Muscle layer of duodenum (tissue), 2 donors: Measurements from ENCODE around the gene PAK5.
"Not testable (repeated sequence)": the region's sequence is repeated elsewhere in the genome, so short reads cannot be mapped to it uniquely, and the experiment has no call there.

ENCODE experiments used
- H3K27ac ChIP-seq: one replicate; pipeline ENCODE4 v1.7.0; 2013; ENCODE audit warnings: mild to moderate bottlenecking, low read length
- H3K27me3 ChIP-seq: one replicate; pipeline ENCODE4 v1.7.0; 2013; ENCODE audit warnings: low read depth, mild to moderate bottlenecking, control low read depth, low read length
- H3K36me3 ChIP-seq, 2 donors: one replicate each; pipeline ENCODE4 v1.7.0; 2013; ENCODE audit warnings: low read length in 2 of 2, control low read depth in 1 of 2, mild to moderate bottlenecking in 1 of 2; ENCODE audit not compliant: insufficient read depth in 2 of 2, control insufficient read depth in 1 of 2
- H3K4me1 ChIP-seq, 2 donors: one replicate each; pipeline ENCODE4 v1.7.0; 2013; ENCODE audit warnings: low read length in 2 of 2, mild to moderate bottlenecking in 2 of 2, control low read depth in 1 of 2, moderate library complexity in 1 of 2; ENCODE audit not compliant: insufficient read depth in 2 of 2, control insufficient read depth in 1 of 2
- H3K4me3 ChIP-seq, 2 donors: one replicate each; pipeline ENCODE4 v1.7.0; 2013; ENCODE audit warnings: low read length in 2 of 2, low read depth in 1 of 2, mild to moderate bottlenecking in 1 of 2
- H3K9me3 ChIP-seq, 2 donors: one replicate each; pipeline ENCODE4 v1.7.0; 2013; ENCODE audit warnings: low read length in 2 of 2, control low read depth in 1 of 2, mild to moderate bottlenecking in 1 of 2; ENCODE audit not compliant: control insufficient read depth in 1 of 2
- donor health status: healthy.

Gene PAK5

DNA sequence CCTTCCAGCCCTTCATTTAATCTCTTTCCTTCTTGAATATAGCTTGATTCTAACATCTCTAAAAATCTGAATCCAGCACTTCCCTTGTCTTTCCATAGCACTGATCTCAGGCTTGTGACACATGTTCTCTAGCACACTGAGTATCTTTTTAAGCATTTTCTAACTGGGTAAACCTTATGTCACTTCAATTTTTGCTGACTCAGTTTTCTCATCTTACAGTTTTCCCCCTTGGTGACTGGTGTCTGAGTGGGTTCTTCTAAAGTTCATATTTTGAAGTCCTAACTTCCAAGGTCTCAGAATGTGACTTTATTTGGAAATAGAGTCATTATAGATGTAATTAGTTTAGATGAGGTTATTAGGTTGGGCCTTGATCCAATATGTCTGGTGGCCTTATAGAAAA lies 153.9 kb downstream of the PAK5 start:
- Histone ChIP-seq H3K9me3 (no peaks in the 10 kb centered on the region), H3K4me3 (no peak overlapping the region), H3K4me1 (no peaks in the 10 kb centered on the region), H3K27ac (no peak overlapping the region), H3K36me3 (no peaks in the 10 kb centered on the region), H3K27me3 (no peaks in the 10 kb centered on the region)

DNA sequence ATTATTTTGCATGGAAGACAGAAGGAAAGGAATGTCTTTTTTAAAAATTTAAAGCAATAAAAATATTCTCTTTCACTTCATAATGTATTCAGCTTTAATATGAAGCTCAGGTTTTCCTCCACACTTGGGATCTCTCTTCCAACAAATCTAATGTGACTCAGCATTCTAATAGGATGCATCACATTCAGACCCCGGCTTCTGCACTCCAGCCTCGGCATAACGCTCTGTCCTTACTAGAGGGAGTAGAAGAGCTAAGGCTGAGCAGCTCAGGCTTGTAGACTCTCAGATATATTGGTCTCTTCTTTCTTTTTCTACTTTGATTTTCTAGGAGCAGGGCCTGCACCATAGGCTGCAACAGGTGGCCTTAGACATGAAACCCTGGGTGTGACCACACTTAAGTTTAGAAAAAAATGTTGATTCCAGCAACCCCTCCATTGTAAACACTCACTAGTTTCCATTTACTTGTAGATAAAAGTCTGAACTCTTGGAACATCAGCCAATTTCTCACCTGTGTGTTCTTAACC lies 161.7 kb downstream of the PAK5 start:
- Histone ChIP-seq H3K36me3 (no peaks in the 10 kb centered on the region), H3K9me3 (no peaks in the 10 kb centered on the region), H3K4me3 (no peak overlapping the region), H3K27ac (no peak overlapping the region), H3K27me3 (no peaks in the 10 kb centered on the region), H3K4me1 (no peaks in the 10 kb centered on the region)

DNA sequence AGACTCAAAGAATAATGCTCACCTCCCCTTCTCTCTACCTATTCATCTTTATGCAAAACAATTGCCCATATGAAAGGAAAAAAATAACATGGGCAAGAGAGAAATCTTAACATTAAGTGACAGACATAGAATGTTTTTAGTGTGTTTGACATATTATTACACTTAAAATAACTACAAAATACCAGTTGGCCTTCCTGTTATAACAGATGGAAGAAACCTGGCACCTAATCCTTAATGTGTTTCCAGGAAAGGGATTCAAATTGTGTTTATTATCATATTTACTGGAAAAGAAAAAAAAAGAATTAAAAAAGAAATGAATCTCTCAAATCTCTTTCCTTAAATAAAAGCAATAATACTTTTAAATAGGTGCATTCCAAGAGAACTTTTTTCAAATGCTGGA lies 165.9 kb downstream of the PAK5 start:
- Histone ChIP-seq H3K27me3 (no peaks in the 10 kb centered on the region), H3K4me3 (no peak overlapping the region), H3K4me1 (no peaks in the 10 kb centered on the region), H3K36me3 (no peaks in the 10 kb centered on the region), H3K9me3 (no peaks in the 10 kb centered on the region), H3K27ac (no peak overlapping the region)

DNA sequence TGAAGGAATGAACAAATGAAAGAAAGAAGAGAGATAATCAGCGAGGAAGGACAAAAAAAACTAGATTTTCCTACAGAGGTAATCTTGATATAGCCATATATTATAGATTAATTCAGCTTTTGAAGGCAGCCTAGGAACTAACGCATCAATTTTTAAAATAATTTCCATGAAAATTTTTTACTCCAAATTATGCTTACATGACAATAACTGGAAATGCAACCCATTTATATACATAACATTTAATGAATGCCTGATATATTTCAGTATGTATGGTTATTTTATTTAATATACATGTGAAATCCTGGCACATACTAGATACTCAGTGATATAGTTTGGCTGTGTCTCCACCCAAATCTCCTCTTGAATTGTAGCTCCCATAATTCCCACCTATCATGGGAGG lies 166.8 kb downstream of the PAK5 start:
- no peak overlapping the region for H3K27ac ChIP-seq
- no peaks in the 10 kb centered on the region for H3K27me3 ChIP-seq
- no peaks in the 10 kb centered on the region for H3K36me3 ChIP-seq
- H3K4me1 ChIP-seq = no peaks in the 10 kb centered on the region
- H3K9me3 ChIP-seq = no peaks in the 10 kb centered on the region
- H3K4me3 ChIP-seq = no peak overlapping the region

DNA sequence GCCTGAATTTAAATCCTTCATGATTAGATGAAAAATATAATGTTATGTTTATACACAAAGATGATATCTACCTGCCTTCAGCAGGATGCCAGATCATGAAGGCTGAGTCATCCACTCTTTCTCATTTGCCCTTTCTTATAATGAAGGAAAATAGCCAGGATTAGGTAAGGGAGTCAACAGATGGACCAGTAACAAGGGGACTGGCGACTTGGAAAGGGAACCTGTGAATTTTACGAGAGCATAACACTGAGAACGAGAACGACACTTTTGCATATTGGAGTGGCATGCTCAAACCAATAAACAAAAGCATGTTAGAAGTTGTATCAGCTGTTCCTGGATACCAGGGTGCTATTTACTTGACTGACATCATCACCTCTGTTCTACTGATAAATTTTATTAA lies 170.5 kb downstream of the PAK5 start:
- H3K27me3 ChIP-seq = no peaks in the 10 kb centered on the region
- H3K9me3 ChIP-seq = no peaks in the 10 kb centered on the region
- H3K4me3 ChIP-seq = no peak overlapping the region
- no peak overlapping the region for H3K27ac ChIP-seq
- no peaks in the 10 kb centered on the region for H3K4me1 ChIP-seq
- H3K36me3 ChIP-seq = no peaks in the 10 kb centered on the region

DNA sequence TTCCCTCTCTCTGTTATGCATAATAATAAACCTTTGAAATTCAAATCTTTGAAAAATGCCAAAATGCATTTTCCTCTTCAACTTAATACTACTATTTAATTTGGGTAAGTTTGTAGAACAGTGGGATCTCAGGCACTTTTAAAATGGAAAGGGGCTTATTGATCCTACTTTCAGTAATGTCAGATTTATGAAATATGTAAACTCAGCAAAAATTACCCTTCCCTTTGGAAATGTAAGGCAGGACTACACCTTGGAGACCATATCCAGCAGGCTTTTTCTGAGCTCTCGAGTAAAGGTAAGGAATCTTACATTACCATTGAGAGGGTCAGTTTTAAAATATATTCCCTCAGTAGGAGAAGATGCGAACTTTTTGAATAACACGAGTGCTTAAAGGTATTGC lies 175.5 kb downstream of the PAK5 start:
- H3K27ac ChIP-seq = no peak overlapping the region
- no peaks in the 10 kb centered on the region for H3K36me3 ChIP-seq
- H3K4me3 ChIP-seq = no peak overlapping the region
- H3K4me1 ChIP-seq = no peaks in the 10 kb centered on the region
- no peaks in the 10 kb centered on the region for H3K27me3 ChIP-seq
- H3K9me3 ChIP-seq = no peaks in the 10 kb centered on the region

DNA sequence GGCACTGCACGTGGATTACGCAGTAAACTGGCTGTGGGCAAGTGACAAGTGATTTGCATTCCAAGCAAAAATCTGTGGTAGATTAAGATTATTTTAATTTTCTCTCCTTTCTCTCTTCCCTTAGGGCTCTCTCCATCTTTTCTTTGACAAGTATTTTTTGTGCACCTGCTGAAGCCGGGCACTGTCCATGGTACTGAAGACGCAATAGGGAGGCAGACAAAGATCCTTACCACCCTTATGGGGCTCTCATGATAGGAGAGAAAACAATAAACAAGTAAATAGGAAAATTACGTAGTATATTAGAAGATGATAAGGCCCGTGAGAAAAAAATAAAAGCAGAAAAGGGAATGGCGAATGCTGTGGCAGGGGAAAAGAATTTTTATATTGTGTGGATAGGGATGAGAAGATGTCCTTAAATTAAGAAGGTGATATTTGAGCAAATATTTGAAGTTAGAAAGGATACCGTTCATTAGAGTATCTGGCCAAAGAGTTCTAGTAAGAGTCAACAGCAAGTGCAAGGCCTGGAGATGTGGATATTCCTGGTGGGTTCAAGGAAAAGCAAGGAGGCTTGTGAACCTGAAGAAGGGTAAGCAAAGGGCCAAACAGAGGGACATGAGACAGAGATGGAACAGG lies 178.5 kb downstream of the PAK5 start:
- Histone ChIP-seq H3K36me3 (no peaks in the 10 kb centered on the region), H3K27me3 (no peaks in the 10 kb centered on the region), H3K4me1 (no peaks in the 10 kb centered on the region), H3K27ac (no peak overlapping the region), H3K4me3 (no peak overlapping the region), H3K9me3 (no peaks in the 10 kb centered on the region)

DNA sequence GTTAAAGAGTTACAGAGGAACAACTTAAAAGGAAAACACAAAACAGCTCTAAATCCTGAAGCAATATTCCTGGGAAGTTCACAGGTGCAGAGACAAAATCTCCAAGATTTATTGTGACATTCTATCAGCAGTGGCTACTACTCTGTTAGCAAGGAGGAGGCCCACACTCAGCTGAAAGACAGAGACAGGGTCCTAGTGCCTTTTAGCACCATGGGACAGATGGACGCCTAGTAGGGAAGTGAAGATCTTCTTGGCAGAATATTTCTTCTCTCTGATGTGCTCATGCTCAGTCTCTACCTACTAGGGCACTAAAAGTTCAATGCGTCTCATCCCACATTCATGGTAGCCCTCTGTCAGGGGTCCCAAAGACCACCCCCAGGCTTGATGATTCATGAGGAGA lies 191.1 kb downstream of the PAK5 start:
- Histone ChIP-seq H3K27ac (no peak overlapping the region), H3K4me3 (no peak overlapping the region), H3K9me3 (no peaks in the 10 kb centered on the region), H3K36me3 (no peaks in the 10 kb centered on the region), H3K4me1 (no peaks in the 10 kb centered on the region), H3K27me3 (no peaks in the 10 kb centered on the region)

DNA sequence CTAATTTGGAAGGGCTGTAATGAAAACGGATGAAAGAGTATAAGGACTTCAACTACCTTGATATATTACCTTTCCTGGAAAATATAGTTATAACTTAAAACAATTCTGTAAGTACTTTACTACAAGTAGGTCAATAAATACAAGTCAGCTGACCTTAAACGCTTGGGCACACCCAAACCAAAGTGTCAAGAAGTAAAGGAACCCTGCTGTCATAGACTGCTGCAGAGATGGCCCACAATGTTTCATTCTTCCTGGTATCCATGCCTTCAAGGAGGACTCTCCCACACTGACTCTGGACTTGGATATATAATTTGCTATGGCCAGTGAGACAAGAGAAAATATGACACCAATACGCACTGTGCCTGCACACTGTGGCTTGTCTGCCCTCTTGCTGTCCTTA lies 192.5 kb downstream of the PAK5 start:
- Histone ChIP-seq H3K36me3 (no peaks in the 10 kb centered on the region), H3K9me3 (no peaks in the 10 kb centered on the region), H3K27ac (no peak overlapping the region), H3K4me3 (no peak overlapping the region), H3K4me1 (no peaks in the 10 kb centered on the region), H3K27me3 (no peaks in the 10 kb centered on the region)

DNA sequence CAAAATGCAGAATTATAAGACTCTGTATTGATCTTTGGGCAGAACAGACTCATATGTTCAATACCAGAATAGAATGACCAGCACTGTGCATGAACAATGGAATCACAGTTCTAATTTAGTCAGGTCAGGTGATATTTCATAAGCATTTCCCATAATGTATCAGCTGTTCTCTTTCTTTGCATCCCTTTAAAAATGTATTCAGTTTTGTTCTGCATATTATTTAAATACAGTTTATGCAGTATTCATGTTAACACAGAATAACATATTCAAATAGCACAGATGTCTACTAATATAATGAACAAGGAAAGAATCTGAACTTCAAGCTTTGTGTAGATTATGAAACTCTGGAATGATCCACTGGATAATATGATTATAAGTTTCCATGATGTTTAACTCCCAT lies 196.0 kb downstream of the PAK5 start:
- no peaks in the 10 kb centered on the region for H3K27me3 ChIP-seq
- no peaks in the 10 kb centered on the region for H3K4me1 ChIP-seq
- no peaks in the 10 kb centered on the region for H3K36me3 ChIP-seq
- H3K27ac ChIP-seq = no peak overlapping the region
- H3K4me3 ChIP-seq = no peak overlapping the region
- no peaks in the 10 kb centered on the region for H3K9me3 ChIP-seq

DNA sequence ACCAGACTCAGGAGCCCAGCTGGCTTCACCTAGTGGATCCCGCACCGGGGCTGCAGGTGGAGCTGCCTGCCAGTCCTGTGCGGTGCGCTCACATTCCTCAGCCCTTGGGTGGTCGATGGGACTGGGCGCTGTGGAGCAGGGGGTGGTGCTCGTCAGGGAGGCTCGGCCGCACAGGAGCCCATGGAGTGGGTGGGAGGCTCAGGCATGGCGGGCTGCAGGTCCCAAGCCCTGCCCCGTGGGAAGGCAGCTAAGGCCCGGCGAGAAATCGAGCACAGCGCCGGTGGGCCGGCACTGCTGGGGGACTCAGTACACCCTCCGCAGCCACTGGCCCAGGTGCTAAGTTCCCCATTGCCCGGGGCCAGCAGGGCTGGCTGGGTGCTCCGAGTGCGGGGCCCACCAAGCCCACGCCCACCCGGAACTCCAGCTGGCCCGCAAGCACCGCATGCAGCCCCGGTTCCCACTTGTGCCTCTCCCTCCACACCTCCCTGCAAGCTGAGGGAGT lies 197.3 kb downstream of the PAK5 start:
- not testable (repeated sequence) for H3K9me3 ChIP-seq, H3K4me1 ChIP-seq, H3K27me3 ChIP-seq, H3K27ac ChIP-seq, H3K4me3 ChIP-seq, H3K36me3 ChIP-seq

DNA sequence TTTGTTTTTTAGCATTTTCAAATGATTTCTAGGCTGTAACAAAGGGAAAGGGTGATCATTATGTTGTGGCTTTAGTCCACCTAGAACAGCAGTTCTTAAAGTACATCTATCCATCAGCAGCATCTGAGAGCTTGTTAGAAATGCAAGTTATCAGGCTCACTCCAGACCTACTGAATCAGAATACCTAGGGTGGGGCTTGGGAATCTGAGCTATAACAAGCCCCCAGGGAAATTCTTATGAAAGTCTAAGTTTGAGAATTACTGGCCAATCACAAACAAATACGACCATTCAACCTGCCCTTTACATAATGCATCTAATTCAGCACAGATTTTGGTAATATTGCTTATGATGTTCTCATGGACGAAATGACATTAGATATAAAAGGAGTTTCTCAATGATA lies 201.0 kb downstream of the PAK5 start:
- H3K36me3 ChIP-seq = no peaks in the 10 kb centered on the region
- H3K4me1 ChIP-seq = no peaks in the 10 kb centered on the region
- no peaks in the 10 kb centered on the region for H3K27me3 ChIP-seq
- no peak overlapping the region for H3K27ac ChIP-seq
- no peak overlapping the region for H3K4me3 ChIP-seq
- no peaks in the 10 kb centered on the region for H3K9me3 ChIP-seq
